ENCODE results near the gene CFTR. TPM values are rescaled to one million over a fixed set of nuclear protein-coding genes. Genes with fewer than 3 reads are reported as not detected.

The CFTR gene
- total and polyA plus RNA-seq, 2 of the 8 experiments (the other 6 are each of a cell fraction or from before 2014, with no cell fraction given): 1.2 to 1.6 TPM

DNA sequence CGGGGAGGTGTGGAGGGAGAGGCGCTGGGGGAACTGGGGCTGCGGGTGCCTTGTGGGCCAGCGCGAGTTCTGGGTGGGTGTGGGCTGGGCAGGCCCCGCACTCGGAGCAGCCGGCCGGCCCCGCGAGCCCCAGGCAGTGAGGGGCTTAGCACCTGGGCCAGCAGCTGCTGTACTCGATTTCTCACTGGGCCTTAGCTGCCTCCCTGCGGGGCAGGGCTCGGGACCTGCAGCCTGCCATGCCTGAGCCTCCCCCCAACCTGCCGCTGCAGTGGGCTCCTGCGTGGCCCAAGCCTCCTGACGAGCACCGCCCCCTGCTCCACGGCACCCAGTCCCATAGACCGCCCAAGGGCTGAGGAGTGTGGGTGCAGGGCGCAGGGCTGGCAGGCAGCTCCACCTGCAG lies 116.3 kb downstream of the CFTR start:
- Histone ChIP-seq H4K8ac (ENCODE audit: extremely low read depth, insufficient read depth, low read length) (no peak overlapping the region), H2BK120ac (replicated peaks; ENCODE audit: low read depth, low read length) (no peak overlapping the region), H3K14ac (ENCODE audit: insufficient read length) (no peak overlapping the region), H3K23ac (ENCODE audit: insufficient read length) (no peak overlapping the region), H3K4ac (replicated peaks; ENCODE audit: insufficient read length, low read depth, low read length) (no peak overlapping the region), H3K79me1 (ENCODE audit: low read depth, low read length) (no peaks in the 10 kb centered on the region), H3K4me1 (replicated peaks in 1 of 4; ENCODE audit: control insufficient read depth in 3 of 4, insufficient read depth in 4 of 4, low read length in 3 of 4) (no peaks in the 10 kb centered on the region), H2BK12ac (ENCODE audit: low read depth, low read length) (no peak overlapping the region), H3K27ac (ENCODE audit: low read depth, low read length) (no peak overlapping the region), H2BK20ac (ENCODE audit: low read length) (no peak overlapping the region), H3K56ac (replicated peaks; ENCODE audit: insufficient read length, low read depth, low read length) (no peak overlapping the region), H4K91ac (replicated peaks; ENCODE audit: insufficient read length, low read length) (no peak overlapping the region), H3K9ac (replicated peaks in 1 of 4; ENCODE audit: extremely low read depth in 1 of 4, low read depth in 3 of 4, low read length in 3 of 4) (no peak overlapping the region), H3K9me3 (ENCODE audit: insufficient read depth in 2 of 2, low read depth in 1 of 2, low read length in 1 of 2) (peaks cover 0 to 6% of the 10 kb centered on the region in 2 experiments; a peak in 1 of 4 replicates), H3K4me2 (ENCODE audit: insufficient read depth in 1 of 2, low read depth in 2 of 2, low read length in 2 of 2) (no peak overlapping the region), H3K27me3 (replicated peaks in 1 of 4; ENCODE audit: control insufficient read depth in 3 of 4, extremely low read depth in 1 of 4, insufficient read depth in 3 of 4, low read length in 3 of 4) (no peaks in the 10 kb centered on the region), H2BK15ac (ENCODE audit: low read length) (no peak overlapping the region), H2AFZ (ENCODE audit: low read length) (no peak overlapping the region), H3K23me2 (ENCODE audit: low read depth, low read length) (no peaks in the 10 kb centered on the region), H2AK5ac (ENCODE audit: low read depth, low read length) (no peak overlapping the region), H4K5ac (ENCODE audit: insufficient read length, low read depth, low read length) (no peak overlapping the region), H2BK5ac (ENCODE audit: low read depth, low read length) (no peak overlapping the region), H3K4me3 (ENCODE audit: extremely low read depth in 1 of 4, insufficient read depth in 2 of 4, low read depth in 3 of 4, low read length in 4 of 4) (no peak overlapping the region), H3K18ac (ENCODE audit: extremely low read depth, low read length) (no peak overlapping the region), H3K36me3 (ENCODE audit: control insufficient read depth in 2 of 4, insufficient read depth in 4 of 4, low read length in 3 of 4) (no peaks in the 10 kb centered on the region), H3K79me2 (ENCODE audit: control insufficient read depth in 1 of 2, insufficient read depth in 2 of 2, low read length in 2 of 2) (no peaks in the 10 kb centered on the region), H4K20me1 (replicated peaks in 1 of 2; ENCODE audit: control insufficient read depth in 1 of 2, insufficient read depth in 2 of 2, low read length in 2 of 2) (no peaks in the 10 kb centered on the region)
- no peak for DNase-seq (ENCODE audit: low read depth in 1 of 2, low spot score in 2 of 2)
- TF ChIP-seq TCF12 (IDR thresholded peaks at IDR 0.05; ENCODE audit: low read depth, low read length) (no peak), TAF1 (IDR thresholded peaks at IDR 0.05; ENCODE audit: low read depth, low read length) (no peak), JUND (IDR thresholded peaks at IDR 0.05; ENCODE audit: low read length) (no peak), MAFK (IDR thresholded peaks at IDR 0.05; ENCODE audit: low read depth, low read length) (no peak), TEAD4 (IDR thresholded peaks at IDR 0.05; ENCODE audit: low read depth, low read length) (no peak)
- POLR2A ChIA-PET (ENCODE audit: partially characterized antibody): no interaction called here
- 83% methylated on average over 9 of the region's 21 CpGs; no CpG with 5 or more reads in 1 of the 2 experiments for WGBS, 2 experiments (ENCODE audit: extremely low coverage in 1 of 2, insufficient coverage in 1 of 2, insufficient read length in 1 of 2, insufficient replicate concordance in 2 of 2, low coverage in 1 of 2, low lambda C conversion rate in 2 of 2, missing lambda C conversion rate in 1 of 2)
- FAIRE-seq: no peak
- CTCF ChIA-PET (ENCODE audit: partially characterized antibody): interaction anchor here (0.8 kb wide), 1 partner anchor 110 kb away, joined by 4 read pairs; no protein-coding TSS in a partner anchor
